Colonic mucosa (tissue), 4 donors: ENCODE results near the gene CDC42BPB. TPM values are rescaled to one million over a fixed set of nuclear protein-coding genes. Genes with fewer than 3 reads are reported as not detected.

Experiments used
- DNase-seq: peaks from one replicate; pipeline ENCODE4 v3.0.0-alpha.2; 2020
- H3K27ac ChIP-seq: fragments of 200-600 bp; one replicate; pipeline ENCODE4 v1.8.0; 2021
- H3K27me3 ChIP-seq: fragments of 200-600 bp; one replicate; pipeline ENCODE4 v1.8.0; 2021
- H3K36me3 ChIP-seq: fragments of 200-600 bp; one replicate; pipeline ENCODE4 v1.8.0; 2021
- H3K4me1 ChIP-seq: fragments of 200-600 bp; one replicate; pipeline ENCODE4 v1.8.0; 2021; ENCODE audit warnings: mild to moderate bottlenecking
- H3K4me3 ChIP-seq: fragments of 200-600 bp; one replicate; pipeline ENCODE4 v1.8.0; 2021
- H3K9ac ChIP-seq, 2 donors: one replicate each; pipeline ENCODE4 v1.7.0; 2013; ENCODE audit warnings: control low read depth in 2 of 2, low read depth in 2 of 2, low read length in 2 of 2
- H3K9me3 ChIP-seq: fragments of 200-600 bp; one replicate; pipeline ENCODE4 v1.8.0; 2021
- CTCF ChIP-seq: fragments of 200-600 bp; IDR thresholded peaks from one replicate; pipeline ENCODE4 v1.8.0; 2022; ENCODE audit warnings: antibody characterized with exemption, mild to moderate bottlenecking
- intact Hi-C: fragments of 100-400 bp; cut with DNase I; formaldehyde crosslinking; loops from one replicate; pipeline ENCODE4 v1.14.1; 2022
- total RNA-seq, 2 donors: library from RNA; stranded (reverse); fragmentation: NEBNext Ultra II Directional in 1 of 2; extraction: Animal tissue kit (Norgen Biotek cat#: 25700) in 1 of 2; gene quantifications; one replicate each; pipeline ENCODE4 v1.2.1, GENCODE V29; 2021
- donor health status: healthy.
- donor health status: DM: no; HTN: no; CAD: no.
- donor health status: DM: no; HTN: no; CAD: no.

CDC42BPB gene
- total RNA-seq, 2 donors from 2014 or later: 67.9 to 83.8 TPM

- Histone ChIP-seq H3K9ac (no peak overlapping the region), H3K9me3 (no peaks in the 10 kb centered on the region), H3K36me3 (no peaks in the 10 kb centered on the region), H3K27me3 (no peaks in the 10 kb centered on the region), H3K4me3 (no peak overlapping the region), H3K27ac (no peak overlapping the region), H3K4me1 (no peaks in the 10 kb centered on the region)
- no peak for DNase-seq
- intact Hi-C loops: no loop called here
- no peak for TF ChIP-seq CTCF
These were observed 7.1 kb upstream of the CDC42BPB start for GRCh38 chr14:103064436-103064835.

- H3K27me3 ChIP-seq: no peaks in the 10 kb centered on the region
- peaks cover 4% of the 10 kb centered on the region for H3K4me1 ChIP-seq
- TF ChIP-seq CTCF: no peak
- no peaks in the 10 kb centered on the region for H3K36me3 ChIP-seq
- no peaks in the 10 kb centered on the region for H3K9me3 ChIP-seq
- H3K9ac ChIP-seq: no peak overlapping the region
- intact Hi-C loops: no loop called here
- H3K27ac ChIP-seq: no peak overlapping the region
- no peak overlapping the region for H3K4me3 ChIP-seq
- no peak for DNase-seq
These were observed 4.2 kb upstream of the CDC42BPB start for GRCh38 chr14:103061482-103061976.

- H3K9ac ChIP-seq: no peak overlapping the region
- no peak overlapping the region for H3K4me3 ChIP-seq
- DNase-seq: no peak
- peaks cover 4% of the 10 kb centered on the region for H3K4me1 ChIP-seq
- TF ChIP-seq CTCF: no peak
- no peaks in the 10 kb centered on the region for H3K27me3 ChIP-seq
- intact Hi-C loops: no loop called here
- H3K27ac ChIP-seq: no peak overlapping the region
- no peaks in the 10 kb centered on the region for H3K36me3 ChIP-seq
- H3K9me3 ChIP-seq: no peaks in the 10 kb centered on the region
These were observed 2.2 kb upstream of the CDC42BPB start for GRCh38 chr14:103059556-103059955.

- peaks cover 4% of the 10 kb centered on the region for H3K4me1 ChIP-seq
- no peaks in the 10 kb centered on the region for H3K27me3 ChIP-seq
- no peak for DNase-seq
- TF ChIP-seq CTCF: no peak
- intact Hi-C loops: no loop called here
- no peaks in the 10 kb centered on the region for H3K36me3 ChIP-seq
- peak overlapping the region; percentile 84 for H3K9ac ChIP-seq
- H3K9me3 ChIP-seq: no peaks in the 10 kb centered on the region
- peak overlapping the region; percentile 63 for H3K27ac ChIP-seq
- H3K4me3 ChIP-seq: peak overlapping the region; percentile 74
These were observed 1.1 kb upstream of the CDC42BPB start for GRCh38 chr14:103058164-103059055.

- peak overlapping the region; percentile 94 for H3K27ac ChIP-seq
- H3K4me3 ChIP-seq: peak overlapping the region; percentile 93
- H3K36me3 ChIP-seq: no peaks in the 10 kb centered on the region
- no peak for DNase-seq
- peaks cover 4% of the 10 kb centered on the region for H3K4me1 ChIP-seq
- H3K9me3 ChIP-seq: no peaks in the 10 kb centered on the region
- no peaks in the 10 kb centered on the region for H3K27me3 ChIP-seq
- intact Hi-C loops: no loop called here
- no peak for TF ChIP-seq CTCF
- peak overlapping the region; percentile 61 to 91 for H3K9ac ChIP-seq
These were observed 349 bp downstream of the CDC42BPB start for GRCh38 chr14:103057028-103057371.
